Mammary epithelial cell (primary cell): ENCODE results near the gene AMER2.

Experiments
- CTCF ChIP-seq, 2 donors: IDR thresholded peaks in 1 of 2; conservative IDR thresholded peaks in 1 of 2; 2 replicates each; pipeline ENCODE4 v1.5.1; 2011 to 2012; ENCODE audit warnings: inconsistent platforms in 2 of 2, low read length in 2 of 2, mild to moderate bottlenecking in 2 of 2, control low read depth in 1 of 2, low read depth in 1 of 2; ENCODE audit not compliant: insufficient read depth in 1 of 2; ENCODE audit errors: extremely low read depth in 1 of 2
- EZH2 ChIP-seq: IDR thresholded peaks from 2 replicates; pipeline ENCODE4 v1.6.1; 2012; ENCODE audit warnings: low read length, inconsistent platforms, borderline replicate concordance

GRCh38 chr13:25171517-25172302, at the start of gene AMER2:
- TF ChIP-seq EZH2 (peak; percentile 96), CTCF (conservative IDR thresholded peaks at IDR 0.05 in 1 of 2, IDR thresholded peaks at IDR 0.05 in 1 of 2; ENCODE audit: extremely low read depth in 1 of 2, insufficient read depth in 1 of 2, low read depth in 1 of 2, low read length in 2 of 2) (no peak)
